Jurkat, Clone E6-1 (cell line): ENCODE data around the gene TIE1. TPM values are rescaled to one million over a fixed set of nuclear protein-coding genes. Genes with fewer than 3 reads are reported as not detected.

Experiments
- DNase-seq: peaks from one replicate; pipeline ENCODE4 v3.0.0-alpha.2; 2011; ENCODE audit warnings: low read depth, low spot score
- H3K4me3 ChIP-seq: 2 replicates; pipeline ENCODE4 v1.5.1; 2011; ENCODE audit warnings: mild to moderate bottlenecking, low read length, control low read depth, moderate library complexity
- polyA plus RNA-seq: library from polyadenylated mRNA; unstranded; fragments of >200 nt; gene quantifications from one replicate; pipeline ENCODE4 v1.2.1, GENCODE V29; 2012; ENCODE audit warnings: missing spikeins; ENCODE audit not compliant: insufficient read length, insufficient read depth

The TIE1 gene
- not detected for polyA plus RNA-seq

DNA sequence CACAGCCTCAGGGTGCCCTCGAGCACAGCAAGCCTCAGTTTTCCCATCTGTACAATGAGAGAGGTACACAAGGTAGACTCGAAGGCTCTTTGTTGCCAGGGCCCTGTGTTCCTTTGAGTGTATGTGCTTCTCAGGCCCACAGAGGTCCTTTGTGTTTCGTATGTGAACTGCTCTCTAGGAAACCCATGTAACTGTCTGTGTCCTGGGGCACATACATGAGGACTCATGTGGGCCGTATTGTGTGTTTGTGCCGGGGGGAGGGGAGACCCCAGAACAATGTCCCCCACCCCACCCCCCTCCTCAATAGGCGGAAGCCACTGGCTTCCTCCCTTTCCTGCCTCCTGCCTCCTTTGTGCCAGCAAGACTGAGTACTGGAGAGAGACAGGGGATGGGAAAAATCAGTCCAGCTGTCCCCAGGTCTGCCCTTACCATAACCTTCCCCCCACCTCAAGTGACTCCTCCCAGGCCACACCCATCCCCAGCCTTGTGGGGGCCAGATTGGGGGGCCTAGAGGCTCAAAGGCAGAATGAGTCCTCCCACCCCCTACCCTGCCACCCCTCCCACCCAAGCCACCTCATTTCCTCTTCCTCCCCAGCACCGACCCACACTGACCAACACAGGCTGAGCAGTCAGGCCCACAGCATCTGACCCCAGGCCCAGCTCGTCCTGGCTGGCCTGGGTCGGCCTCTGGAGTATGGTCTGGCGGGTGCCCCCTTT is at the start of gene TIE1:
TIE1 (plus strand) TSS at position 605 of the 717 bp plus-strand sequence; CDS start at position 695, 90 bp downstream.
- no peak within 1 kb of the TSS for H3K4me3 ChIP-seq
- DNase-seq = no peak

DNA sequence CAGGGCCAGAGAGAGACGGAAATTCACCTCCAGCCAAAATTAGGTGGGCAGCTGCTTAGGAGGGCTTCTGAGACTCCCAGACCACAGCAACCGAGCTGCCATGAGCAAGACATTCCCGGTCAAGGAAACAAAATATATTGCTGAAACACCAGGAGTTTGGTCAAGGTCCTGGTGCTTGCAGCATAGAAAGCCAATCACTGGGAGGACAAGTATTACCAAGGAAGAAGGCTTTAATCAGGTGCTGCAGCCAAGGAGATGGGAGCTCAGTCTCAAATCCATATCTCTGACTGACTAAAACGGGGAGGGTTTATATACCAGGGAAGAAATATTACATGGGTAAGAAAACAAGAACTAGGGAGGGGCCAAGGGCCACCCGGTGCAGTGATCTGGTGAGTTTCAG is 49.8 kb upstream of the TIE1 start:
- no peak for DNase-seq

DNA sequence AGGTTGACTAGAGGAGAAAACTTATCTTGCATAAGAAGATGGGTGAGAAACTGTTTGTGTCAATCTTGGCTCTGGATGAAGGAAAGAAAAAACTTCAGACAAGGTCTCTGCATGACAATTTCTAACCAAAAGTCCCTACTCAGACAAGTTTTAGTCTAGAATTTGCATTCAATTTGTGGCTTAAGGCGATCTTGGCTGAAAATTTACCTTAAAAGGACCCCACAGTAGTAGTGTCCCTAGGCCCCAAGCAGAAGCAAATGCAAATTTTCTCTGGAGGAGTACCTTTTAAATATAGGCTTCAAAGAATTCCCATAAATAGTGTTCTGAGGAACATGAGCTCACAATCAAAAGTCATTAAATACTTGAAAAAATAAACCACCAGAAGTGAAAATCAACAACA is 48.6 kb upstream of the TIE1 start:
- no peak overlapping the region for H3K4me3 ChIP-seq
- no peak for DNase-seq

More for the DNA sequence above, 49.8 kb upstream of the TIE1 start:
- H3K4me3 ChIP-seq = no peak overlapping the region

DNA sequence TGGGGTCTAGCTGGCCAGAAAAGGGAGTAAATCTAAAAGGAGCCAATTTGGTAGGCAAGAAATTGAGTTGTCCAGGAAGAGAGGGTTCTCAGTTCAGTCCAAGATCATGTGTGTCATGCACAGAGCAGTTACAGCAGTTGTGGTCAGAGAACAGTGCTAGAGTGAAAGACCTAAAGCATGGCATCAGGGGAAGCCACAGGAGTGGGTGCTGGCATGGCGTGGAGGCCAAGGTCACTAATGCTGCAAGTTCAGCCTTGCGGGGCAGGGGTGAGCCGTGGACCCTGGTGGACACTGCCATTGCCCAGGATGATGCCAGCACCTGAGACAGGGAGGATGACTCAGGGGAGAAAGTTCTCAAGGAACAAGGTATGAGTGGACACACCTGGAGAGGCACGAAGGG is 47.6 kb upstream of the TIE1 start:
- no peak for DNase-seq
- H3K4me3 ChIP-seq = no peak overlapping the region

DNA sequence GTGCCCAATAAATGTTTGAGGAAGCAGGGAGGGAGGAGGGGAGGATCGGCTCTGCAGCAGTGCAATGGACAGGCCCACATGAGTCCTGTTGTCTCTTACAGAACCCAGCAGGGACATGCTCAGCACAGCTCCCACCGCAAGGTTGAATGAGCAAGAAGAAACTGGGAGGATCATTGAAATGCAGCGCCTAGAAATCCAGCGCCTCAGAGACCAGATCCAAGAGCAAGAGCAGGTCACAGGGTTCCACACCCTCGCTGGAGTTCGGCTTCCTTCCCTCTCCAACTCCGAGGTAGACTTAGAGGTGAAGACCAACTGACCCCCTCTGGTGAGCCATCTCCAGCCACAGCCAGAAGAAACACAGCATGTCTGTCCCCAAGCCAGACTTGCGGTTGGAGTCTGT is 46.9 kb upstream of the TIE1 start:
- no peak for DNase-seq
- H3K4me3 ChIP-seq = no peak overlapping the region

DNA sequence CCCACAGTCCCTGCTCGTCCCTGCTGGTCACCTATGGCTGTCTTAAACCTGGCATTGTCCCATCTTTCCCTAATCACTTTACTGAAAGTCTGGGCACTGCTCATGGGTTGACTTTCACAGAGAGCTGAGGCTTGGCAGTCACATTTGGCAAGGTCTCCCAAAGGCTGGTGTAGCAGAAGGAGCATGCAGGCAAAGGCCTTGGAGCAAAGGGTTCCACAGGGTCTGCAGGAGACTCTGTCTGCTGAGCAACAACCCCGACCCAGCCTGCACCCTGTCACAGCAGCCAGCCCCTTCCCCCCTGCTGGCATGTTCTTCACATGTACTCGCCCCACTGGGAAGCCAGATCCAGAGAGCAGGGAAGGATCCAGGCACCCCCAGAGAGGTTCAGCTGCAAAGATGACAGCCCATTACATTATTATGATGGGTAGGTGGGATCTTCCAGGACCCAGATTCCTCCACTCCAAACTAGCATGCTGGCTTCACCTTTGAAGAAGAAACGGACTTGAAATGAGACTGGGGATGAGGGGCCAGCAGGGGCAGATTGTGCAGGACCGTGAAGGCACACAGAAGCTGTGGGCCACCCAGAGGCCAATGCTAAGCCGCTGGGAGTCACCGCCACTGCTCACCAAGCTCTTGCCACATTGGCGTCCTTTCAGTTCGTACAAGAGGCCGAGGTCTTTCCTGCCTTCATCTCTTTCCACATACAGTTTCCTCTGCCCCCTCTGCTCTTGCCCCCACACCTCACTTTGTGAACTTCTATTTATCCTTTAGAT is 45.2 kb upstream of the TIE1 start:
- no peak overlapping the region for H3K4me3 ChIP-seq
- no peak for DNase-seq

DNA sequence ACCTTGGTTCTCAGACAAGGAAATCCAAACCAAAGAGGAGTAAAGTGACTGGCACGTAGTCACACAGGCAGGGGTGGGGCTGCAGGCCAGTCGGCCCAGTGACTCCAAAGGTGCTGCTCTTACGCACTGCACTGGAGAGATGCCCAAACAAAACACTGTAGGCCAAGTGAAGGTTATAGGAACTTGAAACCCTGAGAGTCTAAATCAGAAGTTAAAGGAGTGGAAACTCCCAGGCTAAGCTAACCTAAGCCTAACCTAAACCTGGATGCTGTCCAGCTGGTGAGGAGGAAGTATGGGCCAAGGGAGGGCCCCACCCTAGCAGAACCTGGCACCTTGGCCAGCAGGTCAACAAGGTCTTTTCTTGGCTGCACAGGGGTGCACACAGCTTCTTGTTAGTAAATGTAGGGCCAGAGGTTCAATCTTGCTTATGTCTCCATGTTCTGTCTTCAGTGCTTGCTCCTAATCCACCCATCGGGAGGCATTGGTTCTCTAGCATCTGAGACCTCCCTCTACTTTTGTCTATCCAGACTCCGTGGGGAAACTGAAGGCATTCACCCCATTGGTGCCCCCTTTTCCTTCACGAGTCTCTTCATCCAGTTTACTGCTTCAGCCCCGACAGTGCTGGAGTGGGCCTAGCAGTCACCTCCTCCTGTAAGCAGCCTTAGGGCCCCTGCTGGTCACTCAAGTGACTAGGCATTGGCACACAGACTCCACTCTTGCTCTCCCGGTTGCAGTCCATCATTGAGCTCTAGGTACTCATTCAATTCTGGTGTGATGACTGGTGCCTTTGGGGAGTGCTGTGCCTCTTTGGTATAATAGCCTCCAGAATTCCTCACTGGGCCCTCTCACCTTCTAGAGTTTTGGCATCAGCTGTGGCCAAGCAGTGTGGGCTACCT is 43.9 kb upstream of the TIE1 start:
- no peak overlapping the region for H3K4me3 ChIP-seq

DNA sequence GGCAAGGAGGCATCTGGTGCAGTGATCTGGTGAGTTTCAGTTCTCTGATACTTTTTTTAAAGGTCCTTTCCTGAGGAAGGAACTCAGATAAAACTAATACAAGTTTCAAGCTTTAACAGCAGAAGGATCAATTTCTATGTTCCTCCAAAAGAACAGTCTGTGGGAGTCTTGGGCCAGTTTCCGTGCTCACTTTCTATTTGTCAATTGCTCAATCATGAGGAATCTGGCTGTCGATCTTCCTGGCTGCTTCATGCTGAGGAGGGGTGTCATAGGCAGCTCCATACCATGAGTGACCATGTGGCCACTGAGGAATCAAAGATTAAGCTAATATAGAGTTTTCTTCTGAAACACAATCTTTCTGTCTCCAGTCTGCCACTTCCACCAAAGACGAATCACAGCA is 42.4 kb upstream of the TIE1 start:
- no peak overlapping the region for H3K4me3 ChIP-seq

More for the DNA sequence above, 43.9 kb upstream of the TIE1 start:
- no peak for DNase-seq

DNA sequence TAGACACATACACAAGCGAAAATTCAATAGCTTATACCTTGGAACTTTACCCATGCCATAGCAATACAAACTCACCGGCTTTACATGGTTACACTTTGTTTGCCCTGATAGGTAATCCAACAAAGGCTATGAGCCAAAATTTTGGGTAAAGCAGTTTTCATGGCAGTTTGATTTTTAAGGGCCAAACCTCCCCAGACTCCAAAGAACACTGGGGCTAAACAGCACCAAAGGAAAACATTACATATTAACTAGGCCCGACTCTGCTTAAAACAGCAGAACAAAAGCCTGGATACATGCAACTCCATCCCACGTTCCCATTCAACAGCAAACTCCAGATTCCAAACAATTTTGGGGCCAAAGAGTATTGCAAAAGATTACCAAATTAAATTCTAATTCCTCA is 35.4 kb upstream of the TIE1 start:
- DNase-seq = no peak
- no peak overlapping the region for H3K4me3 ChIP-seq

More for the DNA sequence above, 42.4 kb upstream of the TIE1 start:
- DNase-seq = no peak

DNA sequence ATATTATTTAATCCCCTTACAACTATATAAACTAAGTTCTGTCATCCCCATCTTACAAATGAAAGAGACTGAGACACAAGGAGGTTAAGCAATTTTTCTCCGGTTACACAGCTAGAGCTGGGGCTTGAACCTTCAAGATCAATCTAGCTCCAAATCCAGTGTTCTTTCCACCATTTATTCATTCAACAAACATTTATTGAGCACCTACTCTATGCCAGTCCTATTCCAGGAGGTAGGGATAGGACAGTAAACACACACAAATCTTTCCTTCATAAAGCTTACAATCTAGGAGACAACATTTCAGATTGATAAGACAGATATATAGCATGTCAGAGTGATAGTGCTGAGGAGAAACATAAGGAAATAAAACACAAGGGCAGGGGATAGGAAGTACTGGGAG is 33.9 kb upstream of the TIE1 start:
- no peak overlapping the region for H3K4me3 ChIP-seq
- DNase-seq = no peak

DNA sequence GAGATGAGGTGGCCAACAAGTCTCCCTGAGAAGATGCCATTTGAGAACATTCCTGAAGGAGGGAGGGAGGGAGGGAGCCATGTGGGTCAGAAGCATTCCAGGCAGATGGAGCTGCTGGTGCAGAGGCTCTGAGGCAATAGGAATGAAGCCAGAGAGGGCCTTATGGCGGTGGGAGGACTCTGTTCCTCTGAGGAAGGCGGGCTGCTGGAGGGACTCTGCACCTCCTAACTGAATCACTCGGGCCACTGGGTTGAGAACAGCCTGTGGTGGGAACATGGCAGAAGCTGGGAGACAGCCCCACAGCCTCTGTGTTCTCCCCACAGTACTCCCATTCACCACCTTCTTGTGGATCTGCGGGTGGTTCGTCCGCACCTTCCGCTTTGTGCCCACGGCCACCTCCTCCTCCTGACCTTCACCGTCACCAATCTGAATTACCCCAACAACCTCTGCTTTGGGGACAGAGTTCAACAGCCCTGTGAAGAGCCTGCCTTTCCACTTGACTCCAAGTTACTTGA is 33.4 kb upstream of the TIE1 start:
- no peak for DNase-seq
- H3K4me3 ChIP-seq = no peak overlapping the region

DNA sequence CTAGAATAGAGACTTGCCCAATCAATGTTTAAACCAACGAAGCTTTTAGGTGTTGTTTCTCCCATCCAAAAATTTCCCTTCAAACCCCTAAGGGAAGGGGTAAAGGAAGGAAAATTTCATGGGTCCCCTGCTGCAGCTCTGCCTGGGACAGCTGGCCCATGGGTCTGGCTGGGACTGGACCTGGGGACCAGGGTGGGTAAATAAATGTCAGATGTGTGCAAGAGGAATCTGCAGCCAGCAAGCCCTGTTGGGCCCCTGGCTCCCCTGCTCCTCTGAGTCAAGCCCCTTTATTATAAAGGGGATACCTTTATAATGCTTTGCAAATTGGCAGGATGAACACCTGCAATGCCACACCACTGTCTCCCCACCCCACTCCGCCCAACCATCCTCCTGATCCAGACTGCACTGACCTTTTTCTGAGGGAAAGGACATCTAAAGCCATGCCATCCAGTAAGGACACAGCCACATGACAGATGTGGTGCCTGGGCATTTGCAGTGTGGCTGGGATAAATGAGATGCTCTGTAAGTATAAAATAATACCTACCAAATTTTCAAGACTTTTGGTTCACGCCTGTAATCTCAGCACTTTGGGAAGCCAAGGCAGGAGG is 32.9 kb upstream of the TIE1 start:
- no peak overlapping the region for H3K4me3 ChIP-seq
- DNase-seq = no peak

DNA sequence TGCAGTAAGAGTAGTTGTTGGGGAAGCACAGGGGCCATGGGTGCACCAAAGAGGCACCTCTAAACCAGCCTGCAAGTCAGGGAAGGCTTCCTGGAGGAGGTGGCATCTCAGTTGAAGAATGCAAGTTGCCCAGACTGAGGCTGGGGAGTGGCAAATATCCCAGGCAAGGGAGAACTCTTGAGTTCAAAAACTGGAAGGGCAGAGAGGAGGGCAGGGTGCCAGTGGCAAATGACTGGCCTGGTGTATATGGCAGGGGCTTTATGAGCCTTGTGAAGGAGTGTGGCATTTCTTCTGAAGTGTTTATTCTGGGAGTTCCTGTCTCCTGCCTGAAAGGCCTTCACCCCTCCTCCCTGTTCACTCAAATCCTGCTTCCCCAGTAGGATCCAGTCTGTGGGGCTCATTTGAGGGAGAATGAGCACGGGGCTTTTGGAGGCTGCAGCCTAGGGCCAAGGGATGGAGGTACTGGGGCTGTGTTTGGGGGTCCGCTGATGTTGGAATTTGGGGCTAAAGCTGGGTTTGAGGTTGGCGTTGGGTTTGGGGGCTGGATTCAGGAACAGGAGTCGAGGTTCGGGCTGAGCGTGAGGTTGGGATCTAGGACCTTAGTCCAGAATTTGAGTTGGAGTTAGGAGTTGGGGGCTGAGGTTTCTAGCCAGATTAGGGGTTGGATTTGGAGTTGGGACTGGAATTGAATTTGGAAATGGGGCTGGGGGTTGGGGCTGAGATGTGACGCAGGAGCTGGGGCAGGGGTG is 31.0 kb upstream of the TIE1 start, which contains the start of gene TMEM125:
TMEM125 (plus strand) TSS at position 357 of the 749 bp plus-strand sequence. CDS start 2,740 bp downstream, outside the sequence.
- no peak within 1 kb of the TSS for H3K4me3 ChIP-seq
- no peak for DNase-seq

DNA sequence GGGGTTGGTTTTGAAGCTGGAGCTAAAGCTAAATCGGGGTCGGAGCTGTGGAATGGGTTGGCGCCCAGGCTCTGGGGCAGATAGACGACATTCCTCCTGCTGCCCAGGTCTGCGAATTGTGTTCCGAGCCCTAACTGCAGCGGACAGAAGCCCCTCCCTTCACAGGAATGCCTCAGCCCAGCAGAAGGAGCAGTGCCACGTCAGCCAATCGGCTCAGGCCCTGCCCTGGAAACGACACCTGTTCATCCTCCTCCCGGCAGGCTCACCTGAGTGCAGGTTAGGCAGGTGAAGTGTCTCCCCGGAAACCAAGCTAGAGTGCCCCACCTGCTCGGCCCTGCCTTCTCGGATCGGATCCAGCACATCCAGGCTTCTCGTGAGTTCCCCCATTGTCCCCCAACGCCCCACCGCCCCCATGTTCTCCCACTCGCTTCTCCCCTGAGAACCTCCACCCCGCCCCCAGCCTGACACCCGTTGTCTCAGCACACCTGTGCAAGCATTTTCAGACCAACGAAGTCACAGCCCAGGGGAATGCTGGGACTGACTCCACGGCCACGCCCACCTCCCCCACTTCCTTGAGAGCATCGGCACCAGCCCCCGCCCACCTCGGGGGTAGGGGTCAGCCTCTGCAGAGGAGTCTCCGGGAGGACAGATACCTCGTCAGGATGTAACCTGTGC is 30.2 kb upstream of the TIE1 start:
- H3K4me3 ChIP-seq = no peak overlapping the region
- DNase-seq = no peak

DNA sequence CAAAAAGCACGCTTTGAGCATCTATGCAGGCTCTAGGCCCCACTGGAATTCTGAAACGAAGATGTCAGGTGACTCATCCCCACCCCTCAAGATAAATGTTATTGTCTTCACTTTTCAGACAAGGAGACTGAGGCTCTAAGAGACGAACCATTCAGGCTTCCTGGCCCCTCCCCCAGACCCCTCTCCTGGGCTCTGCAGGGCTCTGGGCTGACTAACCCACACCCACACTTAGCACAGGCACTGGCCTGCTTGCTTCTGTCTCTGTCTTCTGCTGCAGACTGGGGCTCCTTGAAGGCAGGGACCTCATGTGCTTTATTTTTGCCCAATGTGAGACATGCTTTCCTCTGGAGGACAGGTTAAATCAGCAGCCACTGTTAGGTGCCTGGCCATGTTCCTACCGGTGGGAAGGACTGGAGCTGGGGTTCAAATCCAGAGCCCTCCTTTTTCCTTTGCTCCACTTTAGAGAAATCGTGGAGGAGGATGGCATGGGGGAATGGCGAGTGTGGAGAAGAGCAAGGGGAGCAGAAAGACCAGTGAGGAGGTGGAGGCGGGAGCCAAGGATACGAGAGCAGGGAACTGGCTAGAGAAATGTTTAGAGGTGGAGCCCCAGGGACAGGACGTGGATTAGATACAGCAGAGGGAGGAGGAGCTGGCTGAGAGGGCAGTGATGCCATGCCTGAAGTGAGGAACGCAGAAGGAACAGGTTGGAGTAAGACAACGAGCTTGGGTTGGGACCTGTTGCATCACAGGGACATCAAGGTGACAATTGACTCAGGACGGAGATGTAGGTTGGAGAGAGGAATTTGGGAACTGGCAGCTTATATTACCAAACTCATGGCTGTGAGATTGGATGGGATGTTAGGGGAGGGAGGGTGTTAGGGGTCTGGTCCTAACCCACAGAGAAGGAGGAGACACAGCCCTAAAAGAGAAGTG is 29.3 kb upstream of the TIE1 start:
- no peak for DNase-seq
- no peak overlapping the region for H3K4me3 ChIP-seq

DNA sequence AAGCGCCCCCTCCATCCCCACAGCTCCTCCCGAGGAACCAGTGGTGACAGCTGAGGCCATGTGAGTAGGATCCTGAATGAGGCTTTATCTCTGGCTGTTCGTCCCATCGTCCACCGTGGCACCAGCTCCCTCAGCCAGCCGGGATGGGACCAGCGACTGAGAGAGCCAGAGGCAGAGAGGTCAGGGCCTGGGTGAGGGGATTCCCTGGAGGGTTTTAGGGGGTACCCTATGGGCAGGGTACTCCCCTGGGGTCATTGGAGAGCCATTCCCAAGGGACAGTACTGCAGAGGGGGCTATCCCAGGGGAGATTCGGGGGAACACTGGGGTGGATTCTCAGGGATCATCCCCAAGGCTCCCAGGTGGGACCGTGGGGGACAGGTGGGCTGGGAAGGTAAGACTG is 28.6 kb upstream of the TIE1 start:
- no peak for DNase-seq
- H3K4me3 ChIP-seq = no peak overlapping the region
